ENCODE data around the gene ELF3.

Gene ELF3

GRCh38 chr1:201989354-201990128 lies 20.8 kb upstream of the ELF3 start:
- Mint-ChIP-seq H3K27me3 (no peaks in the 10 kb centered on the region), H3K36me3 (peaks cover 31 to 45% of the 10 kb centered on the region in 2 donors), H3K9me3 (no peaks in the 10 kb centered on the region), H3K27ac (no peak overlapping the region), H3K4me1 (peaks cover 0 to under 1% of the 10 kb centered on the region in 2 donors), H3K4me3 (no peak overlapping the region)
- ATAC-seq (replicated peaks) (no peak), DNase-seq (no peak)

DNA sequence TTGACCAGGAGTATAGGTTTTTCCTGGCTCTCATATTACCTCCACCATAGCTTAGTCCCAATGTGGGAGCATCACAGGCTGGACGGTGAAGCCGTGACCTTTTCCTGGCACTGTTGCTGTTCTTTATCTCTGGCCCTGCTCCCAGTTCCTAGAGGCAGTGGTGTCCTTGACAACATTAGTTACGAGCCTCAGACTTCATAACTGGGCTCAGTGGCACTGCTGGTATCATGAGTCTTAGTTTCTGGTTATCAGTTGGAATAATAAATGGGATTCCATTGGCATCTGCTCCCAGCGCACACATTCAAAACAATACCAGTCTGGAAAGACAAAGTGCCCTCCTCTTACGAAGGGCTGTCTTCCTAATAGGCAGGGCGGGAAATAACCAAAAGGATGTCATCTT lies 20.0 kb upstream of the ELF3 start:
- H3K27me3 Mint-ChIP-seq, result no peaks in the 10 kb centered on the region
- H3K27ac Mint-ChIP-seq, result no peak overlapping the region
- DNase-seq, result no peak
- H3K4me1 Mint-ChIP-seq, result no peaks in the 10 kb centered on the region
- no peak for ATAC-seq (replicated peaks)
- H3K4me3 Mint-ChIP-seq, result no peak overlapping the region
- H3K9me3 Mint-ChIP-seq, result no peaks in the 10 kb centered on the region
- peaks cover 34 to 49% of the 10 kb centered on the region in 2 donors for H3K36me3 Mint-ChIP-seq

DNA sequence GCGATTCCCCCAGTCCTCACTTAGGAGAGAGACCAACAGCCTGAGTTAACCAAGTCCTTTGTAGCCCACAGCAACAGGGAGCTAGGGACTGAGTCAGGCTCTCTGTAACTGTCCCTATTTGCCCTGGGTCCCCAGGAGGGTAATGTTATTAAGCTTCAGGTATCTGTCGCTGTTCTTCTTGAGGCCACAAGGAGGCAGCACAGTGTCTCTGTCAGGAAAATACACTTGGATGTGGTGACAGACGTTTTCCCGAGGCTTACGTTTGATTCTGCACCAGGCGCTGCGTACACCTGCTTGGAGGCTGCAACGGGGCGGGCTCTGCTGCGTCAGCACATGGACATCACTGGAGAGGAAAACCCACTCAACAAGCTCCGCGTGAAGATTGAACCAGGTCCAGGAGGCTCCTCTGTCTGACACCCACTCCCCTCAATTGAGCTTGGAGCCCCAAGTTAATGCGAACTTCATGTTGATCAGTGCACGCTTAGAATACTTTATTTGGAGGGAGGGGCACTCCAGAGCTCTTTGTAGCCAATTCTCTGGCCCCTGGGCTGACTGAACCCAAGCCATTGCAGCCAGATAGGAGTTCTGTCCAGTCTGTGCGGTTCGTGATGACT lies 10.7 kb upstream of the ELF3 start:
- H3K4me1 Mint-ChIP-seq, result no peaks in the 10 kb centered on the region
- H3K36me3 Mint-ChIP-seq, result peaks cover 54 to 61% of the 10 kb centered on the region in 2 donors
- no peaks in the 10 kb centered on the region for H3K9me3 Mint-ChIP-seq
- peak; percentile 78 to 83 for ATAC-seq (replicated peaks)
- DNase-seq, result no peak
- H3K27me3 Mint-ChIP-seq, result no peaks in the 10 kb centered on the region
- H3K4me3 Mint-ChIP-seq, result no peak overlapping the region
- H3K27ac Mint-ChIP-seq, result no peak overlapping the region

GRCh38 chr1:202002507-202002906 lies 7.9 kb upstream of the ELF3 start:
- no peak for DNase-seq
- Mint-ChIP-seq H3K4me1 (no peaks in the 10 kb centered on the region), H3K4me3 (no peak overlapping the region), H3K9me3 (no peaks in the 10 kb centered on the region), H3K36me3 (peaks cover 46 to 52% of the 10 kb centered on the region in 2 donors), H3K27me3 (no peaks in the 10 kb centered on the region), H3K27ac (no peak overlapping the region)
- no peak for ATAC-seq (replicated peaks)

DNA sequence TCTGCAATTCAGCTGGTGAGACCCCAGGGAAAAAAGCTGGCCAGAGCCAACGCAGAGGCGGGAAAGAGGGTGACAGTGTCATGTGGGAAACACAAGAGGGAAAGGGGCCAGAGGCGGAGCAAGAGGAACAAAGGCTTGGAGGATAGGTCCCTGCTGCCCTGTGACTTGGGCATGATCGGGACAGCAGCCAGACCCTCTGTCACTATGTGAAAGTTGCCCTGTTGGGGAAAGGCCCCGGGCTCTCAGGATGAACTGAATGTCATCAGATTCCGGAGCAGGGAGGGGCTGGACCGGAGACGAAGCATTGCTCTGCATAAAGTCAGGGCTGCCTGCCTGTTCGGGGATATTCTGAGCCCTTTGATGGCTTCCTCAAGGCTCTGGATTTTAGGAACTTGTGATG lies 5.7 kb upstream of the ELF3 start:
- ATAC-seq (replicated peaks) (no peak), DNase-seq (no peak)
- no peak overlapping the region for H3K27ac Mint-ChIP-seq
- peaks cover 43 to 56% of the 10 kb centered on the region in 2 donors for H3K36me3 Mint-ChIP-seq
- no peaks in the 10 kb centered on the region for H3K27me3 Mint-ChIP-seq
- H3K4me3 Mint-ChIP-seq, result no peak overlapping the region
- H3K9me3 Mint-ChIP-seq, result no peaks in the 10 kb centered on the region
- H3K4me1 Mint-ChIP-seq, result peaks cover 2 to 6% of the 10 kb centered on the region in 2 donors

DNA sequence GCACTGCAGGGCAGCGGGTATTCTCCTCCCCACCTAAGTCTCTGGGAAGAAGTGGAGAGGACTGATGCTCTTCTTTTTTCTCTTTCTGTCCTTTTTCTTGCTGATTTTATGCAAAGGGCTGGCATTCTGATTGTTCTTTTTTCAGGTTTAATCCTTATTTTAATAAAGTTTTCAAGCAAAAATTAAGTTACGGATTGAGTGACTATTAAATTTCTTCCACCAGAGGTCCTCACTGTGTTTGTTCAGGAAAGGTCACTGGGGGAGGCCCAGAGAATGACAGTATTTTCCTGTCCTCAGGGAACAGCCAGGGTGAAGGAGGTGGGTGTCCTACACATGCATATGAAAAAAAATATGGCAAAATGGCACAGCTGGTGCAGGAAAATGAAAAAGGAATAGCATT lies 4.4 kb upstream of the ELF3 start:
- peaks cover 31 to 45% of the 10 kb centered on the region in 2 donors for H3K36me3 Mint-ChIP-seq
- H3K27me3 Mint-ChIP-seq, result no peaks in the 10 kb centered on the region
- peaks cover 5 to 14% of the 10 kb centered on the region in 2 donors for H3K4me1 Mint-ChIP-seq

GRCh38 chr1:202007304-202007703 lies 3.1 kb upstream of the ELF3 start:
- Mint-ChIP-seq H3K4me1 (peaks cover 5 to 14% of the 10 kb centered on the region in 2 donors), H3K36me3 (peaks cover 23 to 40% of the 10 kb centered on the region in 2 donors), H3K27me3 (no peaks in the 10 kb centered on the region), H3K27ac (no peak overlapping the region), H3K9me3 (no peaks in the 10 kb centered on the region), H3K4me3 (no peak overlapping the region)
- ATAC-seq (replicated peaks) (no peak), DNase-seq (no peak)

More for the DNA sequence above, 4.4 kb upstream of the ELF3 start:
- H3K9me3 Mint-ChIP-seq, result no peaks in the 10 kb centered on the region
- H3K4me3 Mint-ChIP-seq, result no peak overlapping the region
- no peak for ATAC-seq (replicated peaks)
- no peak for DNase-seq
- no peak overlapping the region for H3K27ac Mint-ChIP-seq

DNA sequence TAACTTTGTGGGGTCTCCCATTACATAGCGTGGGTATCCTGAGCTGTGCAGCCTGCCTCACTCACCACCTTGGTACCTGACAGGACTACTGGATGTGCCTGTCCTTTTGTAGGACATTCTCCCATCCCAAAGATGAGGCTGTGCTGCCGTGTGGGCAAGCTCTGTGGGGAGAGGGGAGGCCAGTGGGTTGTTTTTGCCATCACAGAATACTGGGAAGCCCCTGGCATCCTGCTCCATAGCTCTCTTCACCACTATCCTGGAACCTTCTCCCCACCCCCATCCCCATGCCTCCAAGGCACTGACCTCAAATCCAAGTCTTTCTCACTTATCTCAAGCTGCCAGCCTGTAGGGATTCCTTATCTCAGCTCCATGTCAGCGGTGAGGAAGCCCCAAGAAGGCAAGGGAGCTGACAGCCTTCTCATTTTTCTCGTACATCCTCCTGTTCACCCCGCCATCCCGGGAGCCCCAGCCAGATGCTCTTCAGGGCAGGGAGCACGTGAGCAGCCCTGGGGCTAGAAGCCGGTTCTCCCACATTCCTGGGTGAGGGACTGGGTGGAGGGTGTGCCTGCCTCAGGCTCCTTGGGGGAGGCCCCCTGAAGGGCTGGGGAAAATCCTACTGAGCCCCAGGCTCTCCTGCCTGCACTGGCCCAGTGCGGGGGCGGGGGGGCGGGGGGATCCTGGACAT lies 2.4 kb upstream of the ELF3 start:
- Mint-ChIP-seq H3K4me1 (peaks cover 5 to 14% of the 10 kb centered on the region in 2 donors), H3K4me3 (no peak overlapping the region), H3K27ac (no peak overlapping the region), H3K27me3 (no peaks in the 10 kb centered on the region), H3K36me3 (peaks cover 17 to 40% of the 10 kb centered on the region in 2 donors), H3K9me3 (no peaks in the 10 kb centered on the region)
- ATAC-seq (replicated peaks) (no peak), DNase-seq (no peak)

GRCh38 chr1:202009326-202010179 lies 834 bp upstream of the ELF3 start:
- H3K27me3 Mint-ChIP-seq, result no peaks in the 10 kb centered on the region
- ATAC-seq (replicated peaks) (peak; percentile 76 to 79), DNase-seq (peak; percentile 23)
- H3K27ac Mint-ChIP-seq, result no peak overlapping the region
- no peak overlapping the region for H3K4me3 Mint-ChIP-seq
- peaks cover 5 to 14% of the 10 kb centered on the region in 2 donors for H3K4me1 Mint-ChIP-seq
- peaks cover 8 to 29% of the 10 kb centered on the region in 2 donors for H3K36me3 Mint-ChIP-seq
- no peaks in the 10 kb centered on the region for H3K9me3 Mint-ChIP-seq

DNA sequence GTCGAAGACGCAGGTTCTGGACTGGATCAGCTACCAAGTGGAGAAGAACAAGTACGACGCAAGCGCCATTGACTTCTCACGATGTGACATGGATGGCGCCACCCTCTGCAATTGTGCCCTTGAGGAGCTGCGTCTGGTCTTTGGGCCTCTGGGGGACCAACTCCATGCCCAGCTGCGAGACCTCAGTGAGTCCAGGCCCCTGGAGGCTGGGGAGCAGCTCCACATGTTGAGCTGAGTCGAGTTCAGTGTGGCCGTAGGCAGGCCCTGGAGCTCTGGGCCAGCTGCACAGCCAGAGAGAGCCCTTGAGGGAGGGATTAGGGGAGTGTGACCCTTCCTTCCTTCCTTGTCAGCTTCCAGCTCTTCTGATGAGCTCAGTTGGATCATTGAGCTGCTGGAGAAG lies 1.6 kb downstream of the ELF3 start:
- H3K36me3 Mint-ChIP-seq, result peaks cover 2 to 13% of the 10 kb centered on the region in 2 donors
- DNase-seq (no peak), ATAC-seq (replicated peaks) (no peak)
- H3K4me3 Mint-ChIP-seq, result no peak overlapping the region
- no peaks in the 10 kb centered on the region for H3K9me3 Mint-ChIP-seq
- H3K27me3 Mint-ChIP-seq, result peaks cover 2 to 9% of the 10 kb centered on the region in 2 donors
- H3K27ac Mint-ChIP-seq, result no peak overlapping the region
- H3K4me1 Mint-ChIP-seq, result peaks cover 5 to 14% of the 10 kb centered on the region in 2 donors

GRCh38 chr1:202012544-202013478 lies 2.4 kb downstream of the ELF3 start:
- Mint-ChIP-seq H3K4me1 (peaks cover 5 to 14% of the 10 kb centered on the region in 2 donors), H3K9me3 (no peaks in the 10 kb centered on the region), H3K36me3 (peaks cover 2 to 13% of the 10 kb centered on the region in 2 donors), H3K4me3 (no peak overlapping the region), H3K27ac (no peak overlapping the region), H3K27me3 (peaks cover 5 to 12% of the 10 kb centered on the region in 2 donors)
- no peak for DNase-seq
- no peak for ATAC-seq (replicated peaks)

- ATAC-seq (replicated peaks) (no peak), DNase-seq (no peak)
- H3K36me3 Mint-ChIP-seq, result peaks cover 0 to 7% of the 10 kb centered on the region in 2 donors
- peaks cover 5 to 14% of the 10 kb centered on the region in 2 donors for H3K4me1 Mint-ChIP-seq
- H3K27me3 Mint-ChIP-seq, result peaks cover 11 to 14% of the 10 kb centered on the region in 2 donors
- no peak overlapping the region for H3K27ac Mint-ChIP-seq
- no peak overlapping the region for H3K4me3 Mint-ChIP-seq
- H3K9me3 Mint-ChIP-seq, result no peaks in the 10 kb centered on the region
These were observed 3.2 kb downstream of the ELF3 start for GRCh38 chr1:202013603-202014002.

DNA sequence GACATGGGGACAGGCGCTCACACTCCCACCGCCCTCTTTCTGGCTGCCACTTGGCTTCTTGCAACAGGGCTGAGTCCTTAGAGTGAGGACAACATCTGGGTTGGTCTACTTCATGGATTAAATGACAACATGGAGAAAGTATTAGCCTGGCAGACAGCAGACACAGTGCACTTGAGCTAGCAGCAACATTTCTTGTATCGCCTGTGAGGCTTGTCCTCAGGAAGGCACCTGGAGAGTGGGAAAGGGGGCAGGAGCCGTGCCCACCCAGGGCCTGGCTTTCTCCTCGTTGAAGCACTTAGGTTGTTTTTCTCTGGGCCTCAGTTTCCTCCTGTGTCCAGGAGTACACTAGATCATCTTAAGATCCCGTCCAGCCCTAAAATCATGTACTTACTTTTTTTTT lies 3.7 kb downstream of the ELF3 start:
- DNase-seq (no peak), ATAC-seq (replicated peaks) (no peak)
- H3K27ac Mint-ChIP-seq, result no peak overlapping the region
- H3K36me3 Mint-ChIP-seq, result peaks cover 0 to 4% of the 10 kb centered on the region in 2 donors
- H3K4me1 Mint-ChIP-seq, result peaks cover 5 to 14% of the 10 kb centered on the region in 2 donors
- H3K9me3 Mint-ChIP-seq, result no peaks in the 10 kb centered on the region
- H3K27me3 Mint-ChIP-seq, result peaks cover 16 to 18% of the 10 kb centered on the region in 2 donors
- H3K4me3 Mint-ChIP-seq, result no peak overlapping the region

All from stimulated activated naive B cell treated with anti-CD40 and anti-IgM and Interleukin-4, amounts not matched to agents 10 μg/mL and 1 μg/mL and 100 μg/mL, for 72 hours (primary cell).